ENCODE measurements around the gene TSKS. TPM values are rescaled to one million over a fixed set of nuclear protein-coding genes. Genes with fewer than 3 reads are reported as not detected.

TSKS gene
- total RNA-seq, 1 donor from 2014 or later, result not detected

DNA sequence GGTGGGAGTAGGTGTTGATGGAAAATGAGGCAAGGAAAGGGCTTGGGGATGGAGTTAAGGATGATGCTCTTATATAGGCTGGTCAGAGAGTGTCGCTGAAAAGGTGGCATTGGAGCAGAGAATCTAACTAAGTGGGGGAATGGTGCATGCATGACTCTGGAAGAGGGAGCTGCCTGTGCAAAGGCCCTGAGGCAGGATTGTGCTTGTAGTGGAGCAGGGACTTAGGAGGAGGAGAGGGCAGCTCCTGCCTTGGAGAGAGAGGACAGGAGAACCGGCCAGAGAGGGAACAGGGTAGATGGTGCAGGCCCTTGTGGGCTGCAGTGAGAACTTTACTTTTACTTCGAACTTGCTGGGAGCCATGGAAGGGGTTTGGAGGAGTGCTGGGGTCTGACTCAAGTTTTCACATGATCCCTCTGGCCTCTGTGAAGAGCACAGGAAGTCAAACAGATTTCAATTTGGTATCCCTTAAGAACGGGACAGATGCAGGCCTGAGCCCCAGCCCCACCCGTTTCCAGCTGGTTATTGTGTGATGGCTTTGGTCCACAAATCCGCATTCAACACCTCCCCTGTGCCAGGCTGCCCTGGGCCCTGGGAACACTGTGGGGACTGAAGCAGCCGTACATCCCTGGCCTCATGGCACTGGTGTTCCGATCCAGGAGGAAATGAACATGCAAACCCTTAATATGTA, 10.7 kb upstream of the TSKS start:
- H3K9me3 ChIP-seq (ENCODE audit: low read depth), result no peaks in the 10 kb centered on the region
- no peaks in the 10 kb centered on the region for H3K36me3 ChIP-seq
- no peak overlapping the region for H3K4me3 ChIP-seq
- H3K9ac ChIP-seq, result no peak overlapping the region
- no peaks in the 10 kb centered on the region for H3K27me3 ChIP-seq
- no peak overlapping the region for H3K27ac ChIP-seq
- no peak overlapping the region for H3K4me2 ChIP-seq
- no peaks in the 10 kb centered on the region for H3K4me1 ChIP-seq
- no peak overlapping the region for H2AFZ ChIP-seq (replicated peaks)
- peaks cover 5% of the 10 kb centered on the region for H3K27me3 Mint-ChIP-seq (ENCODE audit: insufficient read depth, low read depth)
- H4K20me1 ChIP-seq (ENCODE audit: low read depth), result peaks cover 5% of the 10 kb centered on the region
- H3K9me3 Mint-ChIP-seq, result no peaks in the 10 kb centered on the region
- TF ChIP-seq EZH2 (IDR thresholded peaks at IDR 0.05) (no peak), EZH2phosphoT487 (IDR thresholded peaks at IDR 0.05) (no peak)
- TF ChIP-seq, protein P1, sequence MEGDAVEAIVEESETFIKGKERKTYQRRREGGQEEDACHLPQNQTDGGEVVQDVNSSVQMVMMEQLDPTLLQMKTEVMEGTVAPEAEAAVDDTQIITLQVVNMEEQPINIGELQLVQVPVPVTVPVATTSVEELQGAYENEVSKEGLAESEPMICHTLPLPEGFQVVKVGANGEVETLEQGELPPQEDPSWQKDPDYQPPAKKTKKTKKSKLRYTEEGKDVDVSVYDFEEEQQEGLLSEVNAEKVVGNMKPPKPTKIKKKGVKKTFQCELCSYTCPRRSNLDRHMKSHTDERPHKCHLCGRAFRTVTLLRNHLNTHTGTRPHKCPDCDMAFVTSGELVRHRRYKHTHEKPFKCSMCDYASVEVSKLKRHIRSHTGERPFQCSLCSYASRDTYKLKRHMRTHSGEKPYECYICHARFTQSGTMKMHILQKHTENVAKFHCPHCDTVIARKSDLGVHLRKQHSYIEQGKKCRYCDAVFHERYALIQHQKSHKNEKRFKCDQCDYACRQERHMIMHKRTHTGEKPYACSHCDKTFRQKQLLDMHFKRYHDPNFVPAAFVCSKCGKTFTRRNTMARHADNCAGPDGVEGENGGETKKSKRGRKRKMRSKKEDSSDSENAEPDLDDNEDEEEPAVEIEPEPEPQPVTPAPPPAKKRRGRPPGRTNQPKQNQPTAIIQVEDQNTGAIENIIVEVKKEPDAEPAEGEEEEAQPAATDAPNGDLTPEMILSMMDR (IDR thresholded peaks at IDR 0.05), result no peak
- no peaks in the 10 kb centered on the region for H3F3A ChIP-seq (ENCODE audit: low read depth)
- DNase-seq (ENCODE audit: low spot score), result no peak
- peak overlapping the region; percentile 6 for H3K4me3 Mint-ChIP-seq
- H3K27ac Mint-ChIP-seq, result peak overlapping the region; percentile 89
- peaks cover 10% of the 10 kb centered on the region for H3K4me1 Mint-ChIP-seq
- H3K36me3 Mint-ChIP-seq, result peaks cover 4% of the 10 kb centered on the region
- peaks cover 70% of the 10 kb centered on the region for H3K79me2 ChIP-seq (ENCODE audit: low read depth)

GRCh38 chr19:49772850-49773432, 9.8 kb upstream of the TSKS start:
- H2AFZ ChIP-seq (replicated peaks), result no peak overlapping the region
- H3K4me1 ChIP-seq, result peaks cover 5% of the 10 kb centered on the region
- peaks cover 72% of the 10 kb centered on the region for H3K79me2 ChIP-seq (ENCODE audit: low read depth)
- H3F3A ChIP-seq (ENCODE audit: low read depth), result no peaks in the 10 kb centered on the region
- no peaks in the 10 kb centered on the region for H3K9me3 ChIP-seq (ENCODE audit: low read depth)
- no peak for TF ChIP-seq EZH2 (IDR thresholded peaks at IDR 0.05)
- peaks cover 5% of the 10 kb centered on the region for H3K27me3 Mint-ChIP-seq (ENCODE audit: insufficient read depth, low read depth)
- H3K9ac ChIP-seq, result no peak overlapping the region
- peaks cover 5% of the 10 kb centered on the region for H4K20me1 ChIP-seq (ENCODE audit: low read depth)
- no peak overlapping the region for H3K4me2 ChIP-seq
- peak overlapping the region; percentile 13 for H3K27ac ChIP-seq
- peak overlapping the region; percentile 83 for H3K27ac Mint-ChIP-seq
- H3K4me1 Mint-ChIP-seq, result peaks cover 17% of the 10 kb centered on the region
- no peak overlapping the region for H3K4me3 ChIP-seq
- no peak for DNase-seq (ENCODE audit: low spot score)
- peaks cover 4% of the 10 kb centered on the region for H3K36me3 Mint-ChIP-seq
- H3K9me3 Mint-ChIP-seq, result no peaks in the 10 kb centered on the region
- H3K4me3 Mint-ChIP-seq, result no peak overlapping the region
- no peaks in the 10 kb centered on the region for H3K36me3 ChIP-seq
- no peaks in the 10 kb centered on the region for H3K27me3 ChIP-seq

- Histone ChIP-seq H3K9ac (no peak overlapping the region), H3K27me3 (no peaks in the 10 kb centered on the region), H3F3A (ENCODE audit: low read depth) (no peaks in the 10 kb centered on the region), H3K36me3 (no peaks in the 10 kb centered on the region), H3K4me1 (peaks cover 8% of the 10 kb centered on the region), H3K79me2 (ENCODE audit: low read depth) (peaks cover 81% of the 10 kb centered on the region), H3K9me3 (ENCODE audit: low read depth) (no peaks in the 10 kb centered on the region), H4K20me1 (ENCODE audit: low read depth) (peaks cover 5% of the 10 kb centered on the region), H3K4me3 (no peak overlapping the region), H2AFZ (replicated peaks) (no peak overlapping the region), H3K4me2 (no peak overlapping the region), H3K27ac (no peak overlapping the region)
- Mint-ChIP-seq H3K27ac (peak overlapping the region; percentile 81), H3K4me3 (peak overlapping the region; percentile 5), H3K36me3 (peaks cover 4% of the 10 kb centered on the region), H3K4me1 (peaks cover 25% of the 10 kb centered on the region), H3K27me3 (ENCODE audit: insufficient read depth, low read depth) (peaks cover 5% of the 10 kb centered on the region), H3K9me3 (no peaks in the 10 kb centered on the region)
- TF ChIP-seq, protein P1 (IDR thresholded peaks at IDR 0.05), result no peak
- no peak for TF ChIP-seq EZH2 (IDR thresholded peaks at IDR 0.05)
- TF ChIP-seq EZH2phosphoT487 (IDR thresholded peaks at IDR 0.05), result no peak
- DNase-seq (ENCODE audit: low spot score), result no peak
These were observed 8.6 kb upstream of the TSKS start for GRCh38 chr19:49771674-49772139.

DNA sequence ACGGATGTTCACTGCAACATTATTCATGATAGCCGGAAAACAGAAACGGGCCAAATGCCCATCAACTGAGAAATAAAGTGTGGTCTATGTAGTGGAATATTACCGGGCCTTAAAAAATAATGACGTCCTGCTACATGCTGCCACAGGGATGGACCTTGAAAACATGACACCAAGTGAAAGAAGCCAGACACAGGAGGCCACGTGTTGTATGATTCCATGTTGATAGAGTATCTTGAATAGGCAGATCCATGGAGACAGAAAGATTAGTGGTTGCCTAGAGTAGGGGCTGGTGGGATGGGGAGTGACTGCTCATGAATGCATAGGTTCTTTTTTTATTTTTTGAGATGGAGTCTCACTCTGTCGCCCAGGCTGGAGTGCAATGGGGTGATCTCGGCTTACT, 7.4 kb upstream of the TSKS start:
- DNase-seq (ENCODE audit: low spot score), result no peak
- H3K27ac Mint-ChIP-seq, result no peak overlapping the region
- H3K9ac ChIP-seq, result no peak overlapping the region
- peaks cover 8% of the 10 kb centered on the region for H3K27me3 Mint-ChIP-seq (ENCODE audit: insufficient read depth, low read depth)
- no peak overlapping the region for H3K27ac ChIP-seq
- H3F3A ChIP-seq (ENCODE audit: low read depth), result peaks cover 7% of the 10 kb centered on the region
- H3K9me3 Mint-ChIP-seq, result no peaks in the 10 kb centered on the region
- H3K4me3 Mint-ChIP-seq, result no peak overlapping the region
- H3K36me3 Mint-ChIP-seq, result peaks cover 4% of the 10 kb centered on the region
- no peak overlapping the region for H3K4me2 ChIP-seq
- peaks cover 77% of the 10 kb centered on the region for H3K79me2 ChIP-seq (ENCODE audit: low read depth)
- H3K9me3 ChIP-seq (ENCODE audit: low read depth), result no peaks in the 10 kb centered on the region
- TF ChIP-seq EZH2phosphoT487 (IDR thresholded peaks at IDR 0.05) (no peak), EZH2 (IDR thresholded peaks at IDR 0.05) (no peak)
- TF ChIP-seq, protein P1 (IDR thresholded peaks at IDR 0.05), result no peak
- no peaks in the 10 kb centered on the region for H3K27me3 ChIP-seq
- H3K4me1 Mint-ChIP-seq, result peaks cover 29% of the 10 kb centered on the region
- H3K4me1 ChIP-seq, result peaks cover 8% of the 10 kb centered on the region
- H3K36me3 ChIP-seq, result no peaks in the 10 kb centered on the region
- H4K20me1 ChIP-seq (ENCODE audit: low read depth), result peaks cover 5% of the 10 kb centered on the region
- H2AFZ ChIP-seq (replicated peaks), result no peak overlapping the region
- no peak overlapping the region for H3K4me3 ChIP-seq
